ENCODE measurements around the gene ANGEL2.

Gene ANGEL2

DNA sequence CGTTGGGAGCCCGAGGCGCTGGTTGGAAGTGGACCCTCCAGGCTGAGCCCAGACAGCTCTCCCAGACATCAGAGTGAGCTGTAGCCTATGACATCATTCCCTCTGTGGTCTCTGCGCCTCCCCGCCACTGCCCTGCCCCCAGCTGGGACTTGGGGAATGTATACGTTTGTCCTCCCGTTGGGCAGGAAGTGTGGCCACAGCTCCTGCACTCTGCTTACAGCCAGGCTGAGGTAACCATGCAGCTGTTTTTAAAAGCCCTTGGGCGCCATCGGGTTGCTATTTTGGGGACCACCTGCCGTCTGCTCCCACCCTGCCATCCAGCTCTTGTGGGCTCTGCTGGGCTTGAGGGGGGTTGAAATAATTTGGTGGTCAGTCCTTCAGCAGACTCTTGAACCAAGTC is 57.5 kb downstream of the ANGEL2 start:
- Histone ChIP-seq H3K9ac (ENCODE audit: low read length) (no peak overlapping the region), H4K20me1 (ENCODE audit: low read depth, low read length) (no peaks in the 10 kb centered on the region), H3K9me2 (replicated peaks; ENCODE audit: insufficient read depth, low read length) (no peaks in the 10 kb centered on the region), H3K79me2 (ENCODE audit: insufficient read depth, low read length) (no peaks in the 10 kb centered on the region), H3K27ac (ENCODE audit: low read depth, low read length) (no peak overlapping the region), H3K27me3 (ENCODE audit: low read length) (no peaks in the 10 kb centered on the region), H3F3A (ENCODE audit: insufficient read depth) (no peaks in the 10 kb centered on the region), H3K36me3 (ENCODE audit: low read length) (no peaks in the 10 kb centered on the region), H3K4me3 (ENCODE audit: insufficient read depth, low read length, poor library complexity, severe bottlenecking) (no peak overlapping the region), H3K9me3 (ENCODE audit: insufficient read depth, low read length) (no peaks in the 10 kb centered on the region), H3K4me2 (ENCODE audit: low read depth, low read length, poor library complexity, severe bottlenecking) (no peak overlapping the region), H2AFZ (ENCODE audit: low read depth, low read length, severe bottlenecking) (no peak overlapping the region)
- no peak for TF ChIP-seq EZH2phosphoT487 (conservative IDR thresholded peaks at IDR 0.05; ENCODE audit: low read length)
- TF ChIP-seq, protein P1, sequence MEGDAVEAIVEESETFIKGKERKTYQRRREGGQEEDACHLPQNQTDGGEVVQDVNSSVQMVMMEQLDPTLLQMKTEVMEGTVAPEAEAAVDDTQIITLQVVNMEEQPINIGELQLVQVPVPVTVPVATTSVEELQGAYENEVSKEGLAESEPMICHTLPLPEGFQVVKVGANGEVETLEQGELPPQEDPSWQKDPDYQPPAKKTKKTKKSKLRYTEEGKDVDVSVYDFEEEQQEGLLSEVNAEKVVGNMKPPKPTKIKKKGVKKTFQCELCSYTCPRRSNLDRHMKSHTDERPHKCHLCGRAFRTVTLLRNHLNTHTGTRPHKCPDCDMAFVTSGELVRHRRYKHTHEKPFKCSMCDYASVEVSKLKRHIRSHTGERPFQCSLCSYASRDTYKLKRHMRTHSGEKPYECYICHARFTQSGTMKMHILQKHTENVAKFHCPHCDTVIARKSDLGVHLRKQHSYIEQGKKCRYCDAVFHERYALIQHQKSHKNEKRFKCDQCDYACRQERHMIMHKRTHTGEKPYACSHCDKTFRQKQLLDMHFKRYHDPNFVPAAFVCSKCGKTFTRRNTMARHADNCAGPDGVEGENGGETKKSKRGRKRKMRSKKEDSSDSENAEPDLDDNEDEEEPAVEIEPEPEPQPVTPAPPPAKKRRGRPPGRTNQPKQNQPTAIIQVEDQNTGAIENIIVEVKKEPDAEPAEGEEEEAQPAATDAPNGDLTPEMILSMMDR (IDR thresholded peaks at IDR 0.05; ENCODE audit: insufficient read depth, low read length, poor library complexity, severe bottlenecking), result no peak

DNA sequence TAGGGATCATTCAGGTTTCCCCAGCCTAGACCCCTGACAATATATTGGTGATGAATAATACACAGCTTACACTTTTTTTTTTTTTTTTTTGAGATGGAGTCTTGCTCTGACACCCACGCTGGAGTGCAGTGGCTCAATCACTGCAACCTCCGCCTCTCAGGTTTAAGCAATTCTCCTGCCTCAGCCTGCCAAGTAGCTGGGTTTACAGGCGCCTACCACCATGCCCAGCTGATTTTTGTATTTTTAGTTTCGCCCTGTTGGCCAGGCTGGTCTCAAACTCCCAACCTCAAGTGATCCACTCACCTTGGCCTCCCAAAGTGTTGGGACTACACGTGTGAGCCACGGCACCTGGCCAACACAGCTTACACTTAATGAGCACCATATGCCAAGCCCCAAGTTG is 58.1 kb downstream of the ANGEL2 start:
- Histone ChIP-seq H2AFZ (ENCODE audit: low read depth, low read length, severe bottlenecking) (no peak overlapping the region), H3K9me3 (ENCODE audit: insufficient read depth, low read length) (no peaks in the 10 kb centered on the region), H3K79me2 (ENCODE audit: insufficient read depth, low read length) (no peaks in the 10 kb centered on the region), H3K9ac (ENCODE audit: low read length) (no peak overlapping the region), H4K20me1 (ENCODE audit: low read depth, low read length) (no peaks in the 10 kb centered on the region), H3K4me2 (ENCODE audit: low read depth, low read length, poor library complexity, severe bottlenecking) (no peak overlapping the region), H3K4me3 (ENCODE audit: insufficient read depth, low read length, poor library complexity, severe bottlenecking) (no peak overlapping the region), H3K36me3 (ENCODE audit: low read length) (no peaks in the 10 kb centered on the region), H3K27ac (ENCODE audit: low read depth, low read length) (no peak overlapping the region), H3F3A (ENCODE audit: insufficient read depth) (no peaks in the 10 kb centered on the region), H3K9me2 (replicated peaks; ENCODE audit: insufficient read depth, low read length) (no peaks in the 10 kb centered on the region), H3K27me3 (ENCODE audit: low read length) (no peaks in the 10 kb centered on the region)
- TF ChIP-seq, protein P1 (IDR thresholded peaks at IDR 0.05; ENCODE audit: insufficient read depth, low read length, poor library complexity, severe bottlenecking), result no peak

DNA sequence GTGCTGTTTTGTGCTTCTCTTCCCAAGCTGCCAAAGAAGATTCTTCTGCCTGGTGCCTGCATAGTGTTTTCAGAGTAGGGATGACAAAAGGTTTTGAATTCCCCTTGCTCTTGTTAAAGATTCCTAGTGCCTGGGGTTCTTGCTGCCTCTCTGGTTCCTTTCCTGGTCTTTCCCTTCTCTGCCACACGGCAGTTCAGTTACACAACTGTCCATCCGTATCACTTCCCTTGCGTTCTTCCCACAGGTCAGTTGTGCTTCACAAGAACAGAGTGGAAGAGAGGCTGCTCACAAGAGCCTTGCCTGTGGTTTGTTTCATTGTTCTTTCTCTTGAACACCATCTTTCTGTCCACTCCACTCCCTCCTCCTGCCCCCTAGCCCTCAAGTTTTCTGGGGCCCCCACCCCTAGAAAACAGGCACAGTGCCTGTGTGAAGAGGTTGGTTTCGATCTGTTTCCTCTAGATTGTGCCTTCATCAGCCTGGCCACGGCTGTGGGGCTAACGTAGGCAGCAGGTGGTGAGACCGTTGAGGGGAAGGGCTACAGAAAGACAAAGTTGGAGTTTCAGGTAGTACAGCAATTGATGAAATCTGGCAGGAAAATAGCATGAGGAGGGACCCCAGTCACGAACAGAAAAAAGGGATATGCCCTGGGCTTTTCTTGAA is 59.6 kb downstream of the ANGEL2 start:
- H3K9ac ChIP-seq (ENCODE audit: low read length), result no peak overlapping the region

More for the DNA sequence above, 59.6 kb downstream of the ANGEL2 start:
- H3K9me3 ChIP-seq (ENCODE audit: insufficient read depth, low read length), result no peaks in the 10 kb centered on the region
- H3K36me3 ChIP-seq (ENCODE audit: low read length), result no peaks in the 10 kb centered on the region
- no peaks in the 10 kb centered on the region for H3K79me2 ChIP-seq (ENCODE audit: insufficient read depth, low read length)
- H3K27me3 ChIP-seq (ENCODE audit: low read length), result no peaks in the 10 kb centered on the region
- H3K4me3 ChIP-seq (ENCODE audit: insufficient read depth, low read length, poor library complexity, severe bottlenecking), result no peak overlapping the region
- no peak overlapping the region for H2AFZ ChIP-seq (ENCODE audit: low read depth, low read length, severe bottlenecking)
- H3K9me2 ChIP-seq (replicated peaks; ENCODE audit: insufficient read depth, low read length), result no peaks in the 10 kb centered on the region
- no peaks in the 10 kb centered on the region for H3F3A ChIP-seq (ENCODE audit: insufficient read depth)
- no peak overlapping the region for H3K4me2 ChIP-seq (ENCODE audit: low read depth, low read length, poor library complexity, severe bottlenecking)
- H4K20me1 ChIP-seq (ENCODE audit: low read depth, low read length), result no peaks in the 10 kb centered on the region
- no peak overlapping the region for H3K27ac ChIP-seq (ENCODE audit: low read depth, low read length)
- TF ChIP-seq, protein P1 (IDR thresholded peaks at IDR 0.05; ENCODE audit: insufficient read depth, low read length, poor library complexity, severe bottlenecking), result no peak
- TF ChIP-seq EZH2phosphoT487 (conservative IDR thresholded peaks at IDR 0.05; ENCODE audit: low read length), result no peak
